HCT116 (cell line): ENCODE results near the gene CLSTN3. TPM values are rescaled to one million over a fixed set of nuclear protein-coding genes. Genes with fewer than 3 reads are reported as not detected.

Experiments used
- ATAC-seq: fragments of 200-7000 bp; cut with Tn5 transposase; 2 replicates; pipeline ENCODE4 v1.9.1; 2020; ENCODE audit warnings: mild to moderate bottlenecking, moderate library complexity
- BruUV-seq: library from RNA; stranded (reverse); fragments of 400-500 nt; replicated peaks from 2 replicates; lab custom pipeline; 2021; lab: Mats Ljungman, UMichigan
- CTCF ChIA-PET: fragments of 300-600 bp; sonication (Branson Sonifier 250); formaldehyde crosslinking; loops from one replicate; lab custom pipeline; 2021; ENCODE audit warnings: antibody characterized with exemption; lab: Charles Lee
- POLR2A ChIA-PET: fragments of 300-600, 350-600 bp; sonication (Branson Sonifier 250); formaldehyde crosslinking; loops from one replicate; lab custom pipeline; 2021; ENCODE audit warnings: antibody characterized with exemption; lab: Charles Lee
- RAD21 ChIA-PET, 2 experiments: fragments of 300-600 bp; sonication (Branson Sonifier 250); formaldehyde crosslinking; loops; one replicate each; lab custom pipeline; 2023; ENCODE audit warnings: low total read pairs in 2 of 2; ENCODE audit not compliant: uncharacterized antibody in 2 of 2, unreplicated experiment in 2 of 2, low non-redundant PET in 1 of 2; lab: Charles Lee
- DNase-seq: peaks from one replicate; pipeline ENCODE4 v3.0.0-alpha.2; 2010; ENCODE audit warnings: low read depth, low spot score
- H2AFZ ChIP-seq: fragments of 200-600 bp; shearing (Covaris generic), sonication (generic); 2 replicates; pipeline ENCODE4 v1.6.1; 2017; ENCODE audit warnings: low read depth, mixed run types, mixed read lengths, antibody characterized with exemption, low read length; ENCODE audit not compliant: poor library complexity, severe bottlenecking
- H3K27ac ChIP-seq: 2 replicates; pipeline ENCODE4 v1.5.1; 2012; ENCODE audit warnings: low read depth, low read length
- H3K27me3 ChIP-seq: fragments of 200-600 bp; sonication (generic); 2 replicates; pipeline ENCODE4 v1.6.1; 2016; ENCODE audit warnings: mixed run types, low read length, mixed read lengths; ENCODE audit not compliant: insufficient read depth
- H3K36me3 ChIP-seq, 2 experiments: fragments of 200-500 bp in 1 of 2; fragments of 200-600 bp in 1 of 2; sonication (Bioruptor generic) in 1 of 2; sonication (generic) in 1 of 2; 2 replicates each; pipeline versions ENCODE4 v1.5.1 to v1.6.1; 2014 to 2016; ENCODE audit warnings: low read length in 2 of 2, inconsistent platforms in 1 of 2, mixed read lengths in 1 of 2, mixed run types in 1 of 2; ENCODE audit not compliant: insufficient read depth in 2 of 2, control insufficient read depth in 1 of 2
- H3K4me1 ChIP-seq, 2 experiments: fragments of 200-600 bp in 1 of 2; sonication (generic) in 1 of 2; 2 replicates each; pipeline versions ENCODE4 v1.5.1 to v1.6.1; 2012 to 2017; ENCODE audit warnings: low read length in 2 of 2, inconsistent platforms in 1 of 2, mild to moderate bottlenecking in 1 of 2, mixed read lengths in 1 of 2, mixed run types in 1 of 2, moderate library complexity in 1 of 2; ENCODE audit not compliant: insufficient read depth in 2 of 2, control insufficient read depth in 1 of 2
- H3K4me2 ChIP-seq: fragments of 200-600 bp; sonication (generic); 2 replicates; pipeline ENCODE4 v1.6.1; 2017; ENCODE audit warnings: mixed run types, low read length, mixed read lengths
- H3K4me3 ChIP-seq, 2 experiments: fragments of 200-600 bp in 1 of 2; sonication (generic) in 1 of 2; replicated peaks in 1 of 2; 2 replicates each; pipeline ENCODE4 v1.5.1; 2011 to 2016; ENCODE audit warnings: low read length in 2 of 2, control low read depth in 1 of 2, low read depth in 1 of 2, mild to moderate bottlenecking in 1 of 2, mixed read lengths in 1 of 2, mixed run types in 1 of 2
- H3K79me2 ChIP-seq: fragments of 200-600 bp; sonication (generic); 2 replicates; pipeline ENCODE4 v1.6.1; 2017; ENCODE audit warnings: mild to moderate bottlenecking, mixed run types, low read length, moderate library complexity, mixed read lengths; ENCODE audit not compliant: insufficient read depth
- H3K9ac ChIP-seq: fragments of 200-600 bp; sonication (generic); 2 replicates; pipeline ENCODE4 v1.6.1; 2016; ENCODE audit warnings: low read length, mixed read lengths
- H3K9me2 ChIP-seq: fragments of 200-600 bp; sonication (generic), shearing (Covaris generic); 2 replicates; pipeline ENCODE4 v1.6.1; 2017; ENCODE audit warnings: mixed run types, mild to moderate bottlenecking, moderate library complexity; ENCODE audit not compliant: insufficient read depth
- H3K9me3 ChIP-seq, 2 experiments: fragments of 200-500 bp in 1 of 2; fragments of 200-600 bp in 1 of 2; sonication (Bioruptor generic) in 1 of 2; sonication (generic) in 1 of 2; 2 replicates each; pipeline ENCODE4 v1.6.1; 2014 to 2017; ENCODE audit warnings: low read length in 2 of 2, mixed read lengths in 2 of 2, inconsistent platforms in 1 of 2, low read depth in 1 of 2, mild to moderate bottlenecking in 1 of 2, mixed run types in 1 of 2, moderate library complexity in 1 of 2; ENCODE audit not compliant: control insufficient read depth in 1 of 2, insufficient read depth in 1 of 2
- H4K20me1 ChIP-seq: fragments of 200-600 bp; sonication (generic), shearing (Covaris generic); 2 replicates; pipeline ENCODE4 v1.6.1; 2017; ENCODE audit warnings: mixed run types, mild to moderate bottlenecking, moderate library complexity; ENCODE audit not compliant: insufficient read depth
- CBX3 ChIP-seq: IDR thresholded peaks from 2 replicates; pipeline ENCODE4 v1.6.1; 2012; ENCODE audit warnings: low read depth
- EGR1 ChIP-seq: IDR thresholded peaks from 2 replicates; pipeline ENCODE4 v1.6.1; 2012; ENCODE audit warnings: low read depth
- ELF1 ChIP-seq: IDR thresholded peaks from 2 replicates; pipeline ENCODE4 v1.6.1; 2012; ENCODE audit warnings: low read depth, borderline replicate concordance
- EZH2 ChIP-seq: fragments of 200-600 bp; sonication (generic); IDR thresholded peaks from 2 replicates; pipeline ENCODE4 v1.6.1; 2017; ENCODE audit warnings: antibody characterized with exemption, mixed run types
- EZH2phosphoT487 ChIP-seq: fragments of 200-600 bp; IDR thresholded peaks from 2 replicates; pipeline ENCODE4 v1.6.1; 2018; ENCODE audit warnings: antibody characterized with exemption, borderline replicate concordance
- FOSL1 ChIP-seq: IDR thresholded peaks from 2 replicates; pipeline ENCODE4 v1.6.1; 2012; ENCODE audit warnings: low read depth
- JUND ChIP-seq: IDR thresholded peaks from 2 replicates; pipeline ENCODE4 v1.6.1; 2012
- MAX ChIP-seq: IDR thresholded peaks from 2 replicates; pipeline ENCODE4 v1.6.1; 2012
- POLR2A ChIP-seq: IDR thresholded peaks from 2 replicates; pipeline ENCODE4 v1.7.0; 2011; ENCODE audit warnings: borderline replicate concordance; ENCODE audit not compliant: insufficient read depth, insufficient read length; ENCODE audit errors: extremely low read depth
- POLR2AphosphoS5 ChIP-seq: IDR thresholded peaks from 2 replicates; pipeline ENCODE4 v1.6.1; 2011; ENCODE audit warnings: mild to moderate bottlenecking, low read depth, low read length, moderate library complexity
- RAD21 ChIP-seq: IDR thresholded peaks from 2 replicates; pipeline ENCODE4 v1.6.1; 2012; ENCODE audit warnings: low read depth, mild to moderate bottlenecking
- SIN3A ChIP-seq: IDR thresholded peaks from 2 replicates; pipeline ENCODE4 v1.6.1; 2012; ENCODE audit warnings: low read depth
- SP1 ChIP-seq: IDR thresholded peaks from 2 replicates; pipeline ENCODE4 v1.6.1; 2012; ENCODE audit warnings: low read depth
- SRF ChIP-seq: IDR thresholded peaks from 2 replicates; pipeline ENCODE4 v1.6.1; 2012; ENCODE audit warnings: low read depth
- TCF7L2 ChIP-seq: IDR thresholded peaks from 2 replicates; pipeline ENCODE4 v1.7.0; 2011; ENCODE audit warnings: borderline replicate concordance, inconsistent platforms; ENCODE audit not compliant: insufficient read depth, insufficient read length; ENCODE audit errors: extremely low read depth
- YY1 ChIP-seq: IDR thresholded peaks from 2 replicates; pipeline ENCODE4 v1.6.1; 2011; ENCODE audit warnings: low read length, low read depth, moderate library complexity, mild to moderate bottlenecking; ENCODE audit not compliant: insufficient replicate concordance; ENCODE audit errors: extremely low read depth
- ZBTB33 ChIP-seq: IDR thresholded peaks from 2 replicates; pipeline ENCODE4 v1.6.1; 2011; ENCODE audit warnings: mild to moderate bottlenecking, low read length, moderate library complexity; ENCODE audit not compliant: insufficient replicate concordance; ENCODE audit errors: extremely low read depth
- ZNF274 ChIP-seq: fragments of 200-500 bp; sonication (Bioruptor generic); IDR thresholded peaks from 2 replicates; pipeline ENCODE4 v1.6.1; 2014; ENCODE audit warnings: mild to moderate bottlenecking, low read depth, low read length, inconsistent platforms
- intact Hi-C: fragments of 100-400 bp; cut with micrococcal nuclease; formaldehyde crosslinking; loops from 2 replicates; pipeline ENCODE4 v1.10.0; 2022
- total RNA-seq: library from RNA; stranded (reverse); gene quantifications from one replicate; pipeline ENCODE4 v1.2.1, GENCODE V29; 2021; ENCODE audit not compliant: unreplicated experiment
- TF ChIP-seq, protein P1 (sequence below), 3 experiments: fragments of 200-600 bp in 1 of 3; sonication (generic) in 1 of 3; IDR thresholded peaks in 2 of 3; conservative IDR thresholded peaks in 1 of 3; 2 replicates each; pipeline ENCODE4 v1.5.1; 2012 to 2017; ENCODE audit warnings: low read depth in 2 of 3, low read length in 2 of 3, antibody characterized with exemption in 1 of 3, borderline replicate concordance in 1 of 3, control low read depth in 1 of 3, mild to moderate bottlenecking in 1 of 3, mixed read lengths in 1 of 3, mixed run types in 1 of 3, moderate library complexity in 1 of 3; ENCODE audit not compliant: insufficient read depth in 1 of 3

CLSTN3 gene
- total RNA-seq, 1 experiment from 2014 or later = 23.0 TPM

DNA sequence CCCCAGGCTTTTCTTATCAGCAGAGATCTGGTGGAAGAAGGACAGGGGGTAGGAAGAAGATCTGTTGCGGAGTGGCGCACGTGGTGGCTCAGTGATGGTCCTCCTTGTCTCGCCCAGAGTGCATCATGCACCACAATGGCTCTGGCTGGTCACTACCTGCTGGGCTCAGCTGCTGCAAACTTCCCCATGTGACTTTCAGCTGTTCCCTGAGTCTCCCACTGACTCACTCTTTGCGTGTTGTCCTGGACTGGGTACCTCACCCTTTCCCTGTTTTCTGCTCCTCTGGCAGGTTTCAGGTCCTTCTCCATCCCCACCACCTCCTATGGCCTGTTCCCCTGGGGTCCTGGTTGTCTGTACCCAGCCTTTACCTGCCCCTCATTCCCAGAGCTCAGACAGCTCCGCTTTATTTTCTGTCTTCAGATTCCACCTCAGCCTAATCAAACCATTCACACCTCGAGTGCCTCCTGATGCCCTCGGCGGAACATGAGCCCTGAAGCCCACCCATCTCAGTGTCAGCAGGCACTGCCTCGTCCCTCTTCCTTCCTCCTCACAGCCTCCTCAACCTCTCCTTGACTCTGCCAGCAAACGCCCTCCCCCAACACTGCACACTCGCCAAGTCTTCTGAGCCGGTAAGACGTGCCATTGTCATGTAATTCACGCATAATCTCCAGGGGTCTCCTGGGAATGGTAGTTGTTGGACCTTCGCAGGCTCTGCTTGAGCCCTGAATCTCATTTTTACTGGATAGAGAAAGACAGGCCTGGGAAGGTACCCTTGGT is 39.8 kb upstream of the CLSTN3 start:
- no peaks in the 10 kb centered on the region for H3K9me3 ChIP-seq
- DNase-seq = no peak

More for the DNA sequence above, 39.8 kb upstream of the CLSTN3 start:
- no peak for TF ChIP-seq RAD21
- TF ChIP-seq, protein P1, sequence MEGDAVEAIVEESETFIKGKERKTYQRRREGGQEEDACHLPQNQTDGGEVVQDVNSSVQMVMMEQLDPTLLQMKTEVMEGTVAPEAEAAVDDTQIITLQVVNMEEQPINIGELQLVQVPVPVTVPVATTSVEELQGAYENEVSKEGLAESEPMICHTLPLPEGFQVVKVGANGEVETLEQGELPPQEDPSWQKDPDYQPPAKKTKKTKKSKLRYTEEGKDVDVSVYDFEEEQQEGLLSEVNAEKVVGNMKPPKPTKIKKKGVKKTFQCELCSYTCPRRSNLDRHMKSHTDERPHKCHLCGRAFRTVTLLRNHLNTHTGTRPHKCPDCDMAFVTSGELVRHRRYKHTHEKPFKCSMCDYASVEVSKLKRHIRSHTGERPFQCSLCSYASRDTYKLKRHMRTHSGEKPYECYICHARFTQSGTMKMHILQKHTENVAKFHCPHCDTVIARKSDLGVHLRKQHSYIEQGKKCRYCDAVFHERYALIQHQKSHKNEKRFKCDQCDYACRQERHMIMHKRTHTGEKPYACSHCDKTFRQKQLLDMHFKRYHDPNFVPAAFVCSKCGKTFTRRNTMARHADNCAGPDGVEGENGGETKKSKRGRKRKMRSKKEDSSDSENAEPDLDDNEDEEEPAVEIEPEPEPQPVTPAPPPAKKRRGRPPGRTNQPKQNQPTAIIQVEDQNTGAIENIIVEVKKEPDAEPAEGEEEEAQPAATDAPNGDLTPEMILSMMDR (IDR thresholded peaks at IDR 0.05 in 2 of 3, conservative IDR thresholded peaks at IDR 0.05 in 1 of 3; ENCODE audit: borderline replicate concordance in 1 of 3, insufficient read depth in 1 of 3, low read depth in 2 of 3, low read length in 2 of 3) = no peak
- TF ChIP-seq ELF1 = no peak
- no peak for TF ChIP-seq FOSL1
- TF ChIP-seq YY1 = no peak
- no peak for TF ChIP-seq POLR2AphosphoS5
- no peak for TF ChIP-seq SRF
- TF ChIP-seq SIN3A = no peak
- no peak for TF ChIP-seq ZBTB33
- no peak for TF ChIP-seq JUND
- TF ChIP-seq EZH2 = no peak
- no peak for TF ChIP-seq MAX
- TF ChIP-seq EGR1 = no peak
- TF ChIP-seq POLR2A = no peak
- no peak for TF ChIP-seq EZH2phosphoT487
- TF ChIP-seq ZNF274 = no peak
- TF ChIP-seq SP1 = no peak
- no peak for TF ChIP-seq TCF7L2
- TF ChIP-seq CBX3 = no peak
- TF ChIP-seq, all 23 proteins: peak for 0
- Histone ChIP-seq H3K9me2 (no peaks in the 10 kb centered on the region), H3K4me1 (peaks cover 0 to 6% of the 10 kb centered on the region in 2 experiments; a peak in 1 of 4 replicates), H2AFZ (no peak overlapping the region), H3K36me3 (no peaks in the 10 kb centered on the region), H3K79me2 (no peaks in the 10 kb centered on the region), H4K20me1 (no peaks in the 10 kb centered on the region), H3K4me3 (no peak overlapping the region), H3K9ac (no peak overlapping the region), H3K4me2 (no peak overlapping the region), H3K27ac (no peak overlapping the region), H3K27me3 (0 out of 2 replicates have a peak, but pooled peaks cover 4% of the 10 kb centered on the region)
- intact Hi-C loops = loop anchor here (5.0 kb wide), 1 partner anchor 118 kb away; the partner anchor contains the start of genes EMG1 and PHB2
- ChIA-PET POLR2A (interaction anchor here (1.1 to 1.7 kb wide), 2 partner anchors 129 to 147 kb away, joined by 3 to 4 read pairs; partner anchors contain the start of genes C12orf57 and RNU7-1), CTCF (interaction anchor here (1.1 kb wide), 1 partner anchor 218 kb away, joined by 3 read pairs; the partner anchor contains the start of gene SPSB2), RAD21 (no interaction called here)
- BruUV-seq = no TSS peak
- no peak for ATAC-seq
